GM19397 (cell line): ENCODE results near the gene APOA5.
"Not testable (repeated sequence)": the region's sequence is repeated elsewhere in the genome, so short reads cannot be mapped to it uniquely, and the experiment has no call there.

Source experiments
- ATAC-seq: cut with Tn5 transposase; IDR thresholded peaks from one replicate; pipeline ENCODE4 v1.9.1; 2021; ENCODE audit warnings: mild to moderate bottlenecking, moderate library complexity; ENCODE audit not compliant: unreplicated experiment

The APOA5 gene

GRCh38 chr11:116791813-116792143, at the start of gene APOA5:
Gene APOA5 (minus strand): TSS chr11:116791879. CDS start chr11:116791860, 19 bp downstream.
- ATAC-seq = no peak

GRCh38 chr11:116840746-116841296, 49.1 kb upstream of the APOA5 start:
- ATAC-seq = no peak

GRCh38 chr11:116840224-116840745, 48.6 kb upstream of the APOA5 start:
- ATAC-seq = no peak

- no peak for ATAC-seq
These were observed 46.8 kb upstream of the APOA5 start for GRCh38 chr11:116838321-116839084.

- ATAC-seq = no peak
These were observed 45.8 kb upstream of the APOA5 start, which contains the start of gene APOA1 for GRCh38 chr11:116837231-116838091. Gene APOA1 (minus strand): TSS chr11:116837622. CDS start chr11:116837387, 235 bp downstream.

- ATAC-seq = no peak
These were observed 44.9 kb upstream of the APOA5 start for GRCh38 chr11:116836632-116836991.

- ATAC-seq = peak; percentile 71
These were observed 44.3 kb upstream of the APOA5 start for GRCh38 chr11:116835791-116836631.

GRCh38 chr11:116835042-116835772, 43.5 kb upstream of the APOA5 start:
- no peak for ATAC-seq

GRCh38 chr11:116834535-116835041, 42.9 kb upstream of the APOA5 start:
- ATAC-seq = not testable (repeated sequence)

GRCh38 chr11:116833816-116834534, 42.3 kb upstream of the APOA5 start:
- ATAC-seq = no peak

GRCh38 chr11:116833491-116833815, 41.8 kb upstream of the APOA5 start:
- no peak for ATAC-seq

GRCh38 chr11:116832350-116833290, 40.9 kb upstream of the APOA5 start:
- no peak for ATAC-seq

- ATAC-seq = no peak
These were observed 40.2 kb upstream of the APOA5 start for GRCh38 chr11:116831790-116832349.

GRCh38 chr11:116830184-116830912, 38.7 kb upstream of the APOA5 start:
- ATAC-seq = no peak

GRCh38 chr11:116829525-116830183, 38.0 kb upstream of the APOA5 start, which contains the start of gene APOC3:
Gene APOC3 (plus strand): TSS chr11:116829907. CDS start chr11:116830583, 676 bp downstream.
- no peak for ATAC-seq
